Nephron (organoid): ENCODE data around the gene MAP3K5.

Experiments
- H3K27ac Mint-ChIP-seq, 3 experiments: 2 replicates each; pipeline ENCODE4 v1.8.0; 2020; ENCODE audit warnings: mixed read lengths in 3 of 3, mild to moderate bottlenecking in 2 of 3, moderate library complexity in 1 of 3
- H3K27me3 Mint-ChIP-seq: 2 replicates; pipeline ENCODE4 v1.8.0; 2021; ENCODE audit warnings: low read depth, mild to moderate bottlenecking, moderate library complexity, mixed read lengths
- H3K36me3 Mint-ChIP-seq: 2 replicates; pipeline ENCODE4 v1.8.0; 2020; ENCODE audit warnings: low read depth, mixed read lengths
- H3K4me1 Mint-ChIP-seq: 2 replicates; pipeline ENCODE4 v1.8.0; 2020; ENCODE audit warnings: mixed read lengths
- H3K4me3 Mint-ChIP-seq, 3 experiments: 2 replicates each; pipeline ENCODE4 v1.8.0; 2020; ENCODE audit warnings: mild to moderate bottlenecking in 3 of 3, mixed read lengths in 3 of 3, moderate library complexity in 2 of 3
- H3K9me3 Mint-ChIP-seq: 2 replicates; pipeline ENCODE4 v1.8.0; 2020; ENCODE audit warnings: mixed read lengths
- CTCF ChIP-seq, 3 experiments: fragments of 200-600 bp; sonication (generic); IDR thresholded peaks; one replicate each; pipeline ENCODE4 v1.5.0; 2021; ENCODE audit warnings: antibody characterized with exemption in 3 of 3; ENCODE audit not compliant: unreplicated experiment in 3 of 3

MAP3K5 gene

GRCh38 chr6:136811272-136811671, 19.0 kb upstream of the MAP3K5 start:
- Mint-ChIP-seq H3K4me1 (no peaks in the 10 kb centered on the region), H3K27me3 (no peaks in the 10 kb centered on the region), H3K27ac (no peak overlapping the region), H3K9me3 (no peaks in the 10 kb centered on the region), H3K36me3 (no peaks in the 10 kb centered on the region), H3K4me3 (no peak overlapping the region)
- TF ChIP-seq CTCF (IDR thresholded peaks at IDR 0.05; ENCODE audit: unreplicated experiment in 3 of 3) = no peak

- Mint-ChIP-seq H3K4me3 (no peak overlapping the region), H3K27me3 (no peaks in the 10 kb centered on the region), H3K36me3 (no peaks in the 10 kb centered on the region), H3K4me1 (no peaks in the 10 kb centered on the region), H3K27ac (no peak overlapping the region), H3K9me3 (no peaks in the 10 kb centered on the region)
- TF ChIP-seq CTCF (IDR thresholded peaks at IDR 0.05; ENCODE audit: unreplicated experiment in 3 of 3) = no peak
These were observed 17.0 kb upstream of the MAP3K5 start for GRCh38 chr6:136809091-136809860.

DNA sequence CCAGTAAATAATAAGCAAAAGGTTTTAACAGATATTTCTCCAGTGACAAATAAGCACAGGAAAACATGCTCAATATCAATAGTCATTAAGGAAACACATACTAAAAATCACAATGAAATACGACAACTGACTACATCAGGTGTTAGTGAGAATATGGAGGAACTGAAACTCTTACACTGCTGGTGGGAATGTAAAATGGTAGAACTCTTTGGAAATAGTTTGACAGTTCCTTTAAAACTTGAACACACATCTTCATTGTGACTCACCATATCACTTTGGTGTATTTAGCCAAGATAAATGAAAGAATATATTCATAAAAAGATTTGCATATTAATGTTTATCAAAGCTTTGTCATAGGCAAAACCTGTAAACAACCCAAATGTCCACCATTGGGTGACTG, 11.3 kb upstream of the MAP3K5 start:
- no peaks in the 10 kb centered on the region for H3K9me3 Mint-ChIP-seq
- no peaks in the 10 kb centered on the region for H3K27me3 Mint-ChIP-seq
- no peaks in the 10 kb centered on the region for H3K36me3 Mint-ChIP-seq
- no peak for TF ChIP-seq CTCF (IDR thresholded peaks at IDR 0.05; ENCODE audit: unreplicated experiment in 3 of 3)
- no peak overlapping the region for H3K27ac Mint-ChIP-seq
- no peak overlapping the region for H3K4me3 Mint-ChIP-seq
- H3K4me1 Mint-ChIP-seq = no peaks in the 10 kb centered on the region

DNA sequence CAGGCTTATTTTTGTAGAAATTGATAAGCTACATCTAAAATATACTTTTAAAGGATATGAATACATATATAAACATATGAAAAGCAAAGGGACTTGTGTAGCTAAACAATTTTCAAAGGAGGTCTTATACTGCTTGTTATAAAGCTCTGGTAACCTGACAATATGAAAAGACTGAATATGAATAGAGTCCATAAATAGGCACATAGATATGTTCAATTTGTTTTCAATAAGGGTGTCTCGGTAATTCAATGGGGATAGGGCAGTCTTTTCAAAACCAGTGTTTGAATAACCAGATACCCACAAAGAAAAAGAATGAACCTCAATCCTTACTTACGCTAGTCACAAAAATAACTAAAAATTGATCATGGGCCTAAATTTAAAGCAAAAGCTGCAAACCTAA, 9.3 kb upstream of the MAP3K5 start:
- no peak overlapping the region for H3K27ac Mint-ChIP-seq
- H3K4me1 Mint-ChIP-seq = no peaks in the 10 kb centered on the region

DNA sequence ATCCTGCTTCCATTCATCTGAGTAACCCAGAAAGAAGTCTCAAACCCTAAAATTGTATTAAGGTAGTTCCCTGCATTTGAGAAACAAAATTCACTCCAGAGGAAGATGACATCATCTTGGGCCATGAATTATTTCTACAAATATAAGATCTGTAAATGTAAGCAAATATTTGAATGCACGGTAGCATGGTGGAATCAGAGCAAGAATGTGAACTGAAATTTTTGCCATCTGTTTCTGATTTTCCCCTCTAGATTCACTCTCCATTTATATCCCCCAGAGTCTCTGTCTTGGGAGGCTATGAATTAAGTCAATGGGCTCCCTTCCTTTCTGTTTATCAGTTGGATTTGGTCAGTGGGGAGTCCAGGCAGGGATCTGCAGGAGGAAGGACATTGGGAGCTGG, 5.8 kb upstream of the MAP3K5 start:
- H3K4me3 Mint-ChIP-seq = no peak overlapping the region
- H3K36me3 Mint-ChIP-seq = no peaks in the 10 kb centered on the region
- no peak overlapping the region for H3K27ac Mint-ChIP-seq
- H3K9me3 Mint-ChIP-seq = peaks cover 6% of the 10 kb centered on the region
- peaks cover 5% of the 10 kb centered on the region for H3K27me3 Mint-ChIP-seq
- peaks cover 5% of the 10 kb centered on the region for H3K4me1 Mint-ChIP-seq
- TF ChIP-seq CTCF (IDR thresholded peaks at IDR 0.05; ENCODE audit: unreplicated experiment in 3 of 3) = no peak

More for the DNA sequence above, 9.3 kb upstream of the MAP3K5 start:
- Mint-ChIP-seq H3K36me3 (no peaks in the 10 kb centered on the region), H3K4me3 (no peak overlapping the region), H3K9me3 (peaks cover 6% of the 10 kb centered on the region), H3K27me3 (no peaks in the 10 kb centered on the region)
- TF ChIP-seq CTCF (IDR thresholded peaks at IDR 0.05; ENCODE audit: unreplicated experiment in 3 of 3) = no peak

GRCh38 chr6:136795996-136796395, 3.7 kb upstream of the MAP3K5 start:
- H3K4me1 Mint-ChIP-seq = peaks cover 12% of the 10 kb centered on the region
- peaks cover 6% of the 10 kb centered on the region for H3K9me3 Mint-ChIP-seq
- no peak overlapping the region for H3K4me3 Mint-ChIP-seq
- H3K27ac Mint-ChIP-seq = peak overlapping the region in 1 of 3 experiments; percentile 64
- no peak for TF ChIP-seq CTCF (IDR thresholded peaks at IDR 0.05; ENCODE audit: unreplicated experiment in 3 of 3)
- H3K36me3 Mint-ChIP-seq = no peaks in the 10 kb centered on the region
- peaks cover 16% of the 10 kb centered on the region for H3K27me3 Mint-ChIP-seq
